HUES6 (cell line): Measurements from ENCODE around the gene PRKCA.

Source experiments
- H3K27ac ChIP-seq: 2 replicates; pipeline ENCODE4 v1.7.0; 2013; ENCODE audit warnings: low read depth, mild to moderate bottlenecking, low read length, inconsistent platforms
- H3K27me3 ChIP-seq: 2 replicates; pipeline ENCODE4 v1.6.1; 2013; ENCODE audit warnings: low read length; ENCODE audit not compliant: control insufficient read depth, insufficient read depth
- H3K36me3 ChIP-seq: 2 replicates; pipeline ENCODE4 v1.6.1; 2013; ENCODE audit warnings: low read length; ENCODE audit not compliant: control insufficient read depth, insufficient read depth
- H3K4me1 ChIP-seq: 2 replicates; pipeline ENCODE4 v1.6.1; 2013; ENCODE audit warnings: low read length; ENCODE audit not compliant: control insufficient read depth, insufficient read depth
- H3K4me3 ChIP-seq: 2 replicates; pipeline ENCODE4 v1.5.1; 2013; ENCODE audit warnings: low read depth, low read length
- H3K9ac ChIP-seq: one replicate; pipeline ENCODE4 v1.6.1; 2013; ENCODE audit warnings: mild to moderate bottlenecking, low read length
- H3K9me3 ChIP-seq: 2 replicates; pipeline ENCODE4 v1.6.1; 2013; ENCODE audit warnings: low read depth, low read length; ENCODE audit not compliant: control insufficient read depth, insufficient read depth

PRKCA gene

GRCh38 chr17:66777689-66778225 is 475.3 kb downstream of the PRKCA start:
- peak overlapping the region; percentile 26; the same call in 1 of the 2 replicates for H3K4me3 ChIP-seq
- peak overlapping the region; percentile 78 for H3K27ac ChIP-seq
- no peaks in the 10 kb centered on the region for H3K9me3 ChIP-seq
- peak overlapping the region; percentile 18 for H3K9ac ChIP-seq
- H3K36me3 ChIP-seq, result no peaks in the 10 kb centered on the region; the same call in 1 of the 2 replicates
- H3K27me3 ChIP-seq, result no peaks in the 10 kb centered on the region
- H3K4me1 ChIP-seq, result peaks cover 57% of the 10 kb centered on the region

- H3K36me3 ChIP-seq, result no peaks in the 10 kb centered on the region; the same call in 1 of the 2 replicates
- no peak overlapping the region for H3K4me3 ChIP-seq
- H3K4me1 ChIP-seq, result peaks cover 64% of the 10 kb centered on the region
- no peak overlapping the region for H3K9ac ChIP-seq
- no peaks in the 10 kb centered on the region for H3K27me3 ChIP-seq
- H3K27ac ChIP-seq, result peak overlapping the region; percentile 78
- H3K9me3 ChIP-seq, result no peaks in the 10 kb centered on the region
Measured at GRCh38 chr17:66778531-66779236, 476.3 kb downstream of the PRKCA start.

DNA sequence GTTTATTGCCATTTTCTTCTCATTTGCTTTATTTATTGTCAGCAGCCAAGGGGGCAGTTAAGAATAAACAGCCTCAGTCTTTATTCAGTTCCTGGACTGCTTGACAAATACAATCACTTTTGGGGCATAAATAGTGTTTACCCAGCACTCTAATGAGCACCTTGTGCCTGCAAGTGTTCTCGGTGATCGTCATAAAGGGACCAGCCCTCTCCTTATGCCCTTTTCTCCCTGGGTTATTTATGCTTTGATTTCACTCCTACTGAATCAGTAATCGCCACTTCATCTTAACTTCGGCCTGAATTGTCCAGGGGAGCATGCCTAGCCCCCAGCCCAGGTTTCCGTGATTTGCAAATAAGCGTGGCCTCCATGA is 476.8 kb downstream of the PRKCA start:
- Histone ChIP-seq H3K9ac (peak overlapping the region; percentile 18), H3K27me3 (no peaks in the 10 kb centered on the region), H3K9me3 (no peaks in the 10 kb centered on the region), H3K4me3 (no peak overlapping the region), H3K4me1 (peaks cover 68% of the 10 kb centered on the region), H3K27ac (peak overlapping the region; percentile 78), H3K36me3 (no peaks in the 10 kb centered on the region)

DNA sequence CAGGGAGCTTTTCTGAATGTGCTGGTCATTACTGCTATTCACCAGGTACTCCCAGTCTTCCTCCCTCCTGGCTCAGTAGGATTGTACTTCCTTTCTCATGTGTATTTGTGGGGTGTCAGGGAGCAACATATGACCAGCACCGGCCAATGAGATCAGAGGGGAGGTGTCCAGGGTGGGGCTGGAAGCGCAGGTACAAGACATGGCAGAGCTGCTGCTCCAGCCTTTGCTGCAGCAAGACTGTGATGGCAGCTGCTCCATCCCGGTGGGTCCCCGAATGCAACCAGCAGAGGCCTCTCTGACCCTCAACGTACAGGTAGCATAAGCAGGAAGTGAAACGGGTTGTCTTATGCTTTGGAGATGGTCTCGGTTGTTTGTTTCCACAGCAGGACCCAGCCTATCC is 478.7 kb downstream of the PRKCA start:
- no peaks in the 10 kb centered on the region for H3K27me3 ChIP-seq
- H3K36me3 ChIP-seq, result no peaks in the 10 kb centered on the region
- H3K4me3 ChIP-seq, result no peak overlapping the region
- H3K4me1 ChIP-seq, result peaks cover 54% of the 10 kb centered on the region
- H3K9ac ChIP-seq, result no peak overlapping the region
- no peaks in the 10 kb centered on the region for H3K9me3 ChIP-seq
- no peak overlapping the region for H3K27ac ChIP-seq

GRCh38 chr17:66782851-66783250 is 480.4 kb downstream of the PRKCA start:
- Histone ChIP-seq H3K4me1 (peaks cover 38% of the 10 kb centered on the region), H3K27me3 (no peaks in the 10 kb centered on the region)

DNA sequence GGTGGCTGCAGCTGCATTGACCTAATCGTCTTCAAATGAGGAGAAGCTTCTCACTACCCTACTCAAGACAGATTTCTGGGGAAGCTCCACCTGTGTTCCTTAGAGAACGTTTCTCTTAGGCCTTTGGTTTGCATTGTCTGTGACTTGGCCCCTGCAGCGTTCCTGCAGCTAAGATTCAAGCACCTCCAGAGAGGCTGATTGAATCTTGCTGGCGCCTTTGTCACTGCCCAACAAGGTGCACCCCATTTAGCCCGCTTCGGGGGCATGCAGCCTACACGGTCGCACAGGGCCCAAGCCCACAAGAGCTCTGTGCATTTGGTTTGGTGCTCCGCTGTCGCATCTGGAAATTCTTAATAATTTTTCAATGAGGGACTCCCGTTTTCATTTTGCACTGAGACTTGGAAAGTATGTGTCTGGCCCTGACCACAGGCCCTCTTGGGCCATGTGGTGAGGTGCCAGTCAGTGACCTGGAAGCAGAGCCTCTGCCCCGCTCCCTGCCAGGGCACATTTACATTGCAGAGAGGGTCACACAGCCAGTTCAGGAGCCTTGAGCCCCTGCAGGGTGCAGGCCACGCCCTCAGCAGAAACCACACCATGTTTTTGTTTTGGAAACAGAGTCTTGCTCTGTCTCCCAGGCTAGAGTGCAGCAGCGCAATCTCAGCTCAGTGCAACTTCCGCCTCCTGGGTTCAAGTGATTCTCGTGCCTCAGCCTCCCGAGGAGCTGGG is 481.4 kb downstream of the PRKCA start:
- Histone ChIP-seq H3K4me1 (peaks cover 34% of the 10 kb centered on the region), H3K27me3 (no peaks in the 10 kb centered on the region), H3K27ac (no peak overlapping the region), H3K9me3 (no peaks in the 10 kb centered on the region), H3K9ac (no peak overlapping the region), H3K4me3 (no peak overlapping the region), H3K36me3 (no peaks in the 10 kb centered on the region)

More at GRCh38 chr17:66782851-66783250, 480.4 kb downstream of the PRKCA start:
- no peak overlapping the region for H3K27ac ChIP-seq
- H3K4me3 ChIP-seq, result no peak overlapping the region
- no peaks in the 10 kb centered on the region for H3K36me3 ChIP-seq
- no peaks in the 10 kb centered on the region for H3K9me3 ChIP-seq
- H3K9ac ChIP-seq, result no peak overlapping the region

GRCh38 chr17:66784621-66785364 is 482.4 kb downstream of the PRKCA start:
- H3K36me3 ChIP-seq, result no peaks in the 10 kb centered on the region
- H3K27me3 ChIP-seq, result no peaks in the 10 kb centered on the region
- peaks cover 27% of the 10 kb centered on the region for H3K4me1 ChIP-seq
- H3K4me3 ChIP-seq, result no peak overlapping the region
- no peak overlapping the region for H3K27ac ChIP-seq
- no peaks in the 10 kb centered on the region for H3K9me3 ChIP-seq
- no peak overlapping the region for H3K9ac ChIP-seq

- no peaks in the 10 kb centered on the region for H3K36me3 ChIP-seq
- no peak overlapping the region for H3K9ac ChIP-seq
- no peak overlapping the region for H3K27ac ChIP-seq
Measured at GRCh38 chr17:66786107-66786506, 483.7 kb downstream of the PRKCA start.

GRCh38 chr17:66787914-66788313 is 485.5 kb downstream of the PRKCA start:
- Histone ChIP-seq H3K9me3 (no peaks in the 10 kb centered on the region), H3K36me3 (no peaks in the 10 kb centered on the region), H3K4me1 (peaks cover 18% of the 10 kb centered on the region), H3K9ac (no peak overlapping the region), H3K27ac (no peak overlapping the region), H3K4me3 (no peak overlapping the region), H3K27me3 (no peaks in the 10 kb centered on the region)

More at GRCh38 chr17:66786107-66786506, 483.7 kb downstream of the PRKCA start:
- Histone ChIP-seq H3K27me3 (no peaks in the 10 kb centered on the region), H3K4me3 (no peak overlapping the region), H3K9me3 (no peaks in the 10 kb centered on the region), H3K4me1 (peaks cover 25% of the 10 kb centered on the region)

DNA sequence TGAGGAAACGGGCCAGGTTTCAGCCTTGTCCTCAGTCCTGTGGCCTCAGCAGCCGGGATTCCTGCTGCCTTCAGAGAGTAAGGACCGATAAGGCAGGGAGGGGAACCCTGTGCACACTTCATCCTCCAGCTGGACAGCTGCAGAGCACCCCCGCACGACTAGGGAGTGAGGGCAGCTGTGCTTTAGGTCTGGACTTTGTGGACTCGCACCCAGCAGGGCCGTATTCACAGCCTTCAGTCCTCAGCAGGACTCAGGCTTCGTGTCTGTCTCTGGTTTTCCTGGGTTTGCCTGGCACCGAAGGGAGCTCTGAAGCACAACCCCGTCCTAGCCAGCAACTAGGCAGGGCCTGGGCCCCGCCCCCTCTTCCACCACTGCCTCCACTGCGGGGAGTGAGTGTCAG is 486.7 kb downstream of the PRKCA start:
- H3K9ac ChIP-seq, result no peak overlapping the region
- no peak overlapping the region for H3K4me3 ChIP-seq
- no peaks in the 10 kb centered on the region for H3K36me3 ChIP-seq

More for the DNA sequence above, 486.7 kb downstream of the PRKCA start:
- H3K9me3 ChIP-seq, result no peaks in the 10 kb centered on the region
- no peak overlapping the region for H3K27ac ChIP-seq
- peaks cover 7% of the 10 kb centered on the region for H3K4me1 ChIP-seq
- H3K27me3 ChIP-seq, result no peaks in the 10 kb centered on the region
